ENCODE results near the gene MARCHF4. TPM values are rescaled to one million over a fixed set of nuclear protein-coding genes. Genes with fewer than 3 reads are reported as not detected.
A peak's percentile ranks its signal among the peaks of the same experiment; 100 is the strongest.

MARCHF4 gene
- total RNA-seq, 1 experiment from 2014 or later, result 6.1 TPM

GRCh38 chr2:216392018-216392562, 19.8 kb upstream of the MARCHF4 start:
- no TSS peak for BruUV-seq (replicated peaks)
- peak; percentile 38 for DNase-seq (ENCODE audit: low spot score)
- H3K27ac ChIP-seq (ENCODE audit: low read depth, low read length, poor library complexity, severe bottlenecking), result no peak overlapping the region
- no peaks in the 10 kb centered on the region for H3K36me3 ChIP-seq (ENCODE audit: insufficient read depth, low read length, poor library complexity, severe bottlenecking)
- no peaks in the 10 kb centered on the region for H3K9me3 ChIP-seq (ENCODE audit: low read depth, low read length, poor library complexity, severe bottlenecking)
- ChIA-PET POLR2A (ENCODE audit: low non-redundant PET) (no interaction called here), CTCF (no interaction called here)
- no peaks in the 10 kb centered on the region for H3K27me3 ChIP-seq (replicated peaks; ENCODE audit: insufficient read depth, low read depth, low read length, poor library complexity)
- intact Hi-C loops (cut with micrococcal nuclease; ENCODE audit: unreplicated experiment), result no loop called here
- TF ChIP-seq EZH2 (IDR thresholded peaks at IDR 0.05; ENCODE audit: borderline replicate concordance, low read depth, low read length, poor library complexity, severe bottlenecking) (no peak), CTCF (conservative IDR thresholded peaks at IDR 0.05; ENCODE audit: low read depth, low read length) (no peak)
- no peaks in the 10 kb centered on the region for H3K4me1 ChIP-seq (ENCODE audit: insufficient read depth, low read length, poor library complexity, severe bottlenecking)
- H3K4me3 ChIP-seq (ENCODE audit: low read depth, low read length, poor library complexity, severe bottlenecking), result no peak overlapping the region

- no peak for TF ChIP-seq EZH2 (IDR thresholded peaks at IDR 0.05; ENCODE audit: borderline replicate concordance, low read depth, low read length, poor library complexity, severe bottlenecking)
- no peak for TF ChIP-seq CTCF (conservative IDR thresholded peaks at IDR 0.05; ENCODE audit: low read depth, low read length)
Observed at GRCh38 chr2:216391401-216391800, 19.1 kb upstream of the MARCHF4 start.

GRCh38 chr2:216389570-216389969, 17.3 kb upstream of the MARCHF4 start:
- Histone ChIP-seq H3K27ac (ENCODE audit: low read depth, low read length, poor library complexity, severe bottlenecking) (no peak overlapping the region), H3K4me3 (ENCODE audit: low read depth, low read length, poor library complexity, severe bottlenecking) (no peak overlapping the region), H3K9me3 (ENCODE audit: low read depth, low read length, poor library complexity, severe bottlenecking) (no peaks in the 10 kb centered on the region), H3K4me1 (ENCODE audit: insufficient read depth, low read length, poor library complexity, severe bottlenecking) (no peaks in the 10 kb centered on the region), H3K36me3 (ENCODE audit: insufficient read depth, low read length, poor library complexity, severe bottlenecking) (no peaks in the 10 kb centered on the region), H3K27me3 (replicated peaks; ENCODE audit: insufficient read depth, low read depth, low read length, poor library complexity) (no peaks in the 10 kb centered on the region)
- ChIA-PET POLR2A (ENCODE audit: low non-redundant PET) (no interaction called here), CTCF (interaction anchor here (1.4 kb wide), 1 partner anchor 14 kb away, joined by 4 read pairs; no protein-coding TSS in a partner anchor)
- TF ChIP-seq EZH2 (IDR thresholded peaks at IDR 0.05; ENCODE audit: borderline replicate concordance, low read depth, low read length, poor library complexity, severe bottlenecking), result no peak
- TF ChIP-seq CTCF (conservative IDR thresholded peaks at IDR 0.05; ENCODE audit: low read depth, low read length), result no peak
- DNase-seq (ENCODE audit: low spot score), result no peak
- intact Hi-C loops (cut with micrococcal nuclease; ENCODE audit: unreplicated experiment), result no loop called here
- BruUV-seq (replicated peaks), result no TSS peak

More at GRCh38 chr2:216391401-216391800, 19.1 kb upstream of the MARCHF4 start:
- no peaks in the 10 kb centered on the region for H3K27me3 ChIP-seq (replicated peaks; ENCODE audit: insufficient read depth, low read depth, low read length, poor library complexity)
- POLR2A ChIA-PET (ENCODE audit: low non-redundant PET), result interaction anchor here (0.6 kb wide), 1 partner anchor 223 kb away, joined by 3 read pairs; no protein-coding TSS in a partner anchor
- no peak overlapping the region for H3K27ac ChIP-seq (ENCODE audit: low read depth, low read length, poor library complexity, severe bottlenecking)
- H3K4me3 ChIP-seq (ENCODE audit: low read depth, low read length, poor library complexity, severe bottlenecking), result no peak overlapping the region
- H3K4me1 ChIP-seq (ENCODE audit: insufficient read depth, low read length, poor library complexity, severe bottlenecking), result no peaks in the 10 kb centered on the region
- no peaks in the 10 kb centered on the region for H3K36me3 ChIP-seq (ENCODE audit: insufficient read depth, low read length, poor library complexity, severe bottlenecking)
- CTCF ChIA-PET, result no interaction called here
- intact Hi-C loops (cut with micrococcal nuclease; ENCODE audit: unreplicated experiment), result no loop called here
- no peaks in the 10 kb centered on the region for H3K9me3 ChIP-seq (ENCODE audit: low read depth, low read length, poor library complexity, severe bottlenecking)
- no peak for DNase-seq (ENCODE audit: low spot score)
- BruUV-seq (replicated peaks), result no TSS peak
